ENCODE results near the gene COL25A1. TPM values are rescaled to one million over a fixed set of nuclear protein-coding genes. Genes with fewer than 3 reads are reported as not detected.

The COL25A1 gene
- total RNA-seq, 1 experiment from 2014 or later = not detected

- Histone ChIP-seq H3K9ac (ENCODE audit: low read length) (no peak overlapping the region), H4K20me1 (ENCODE audit: insufficient read depth) (no peaks in the 10 kb centered on the region; the same call in 1 of the 2 replicates), H3K27me3 (ENCODE audit: insufficient read depth, low read length) (peaks cover 71% of the 10 kb centered on the region), H3K9me3 (ENCODE audit: control insufficient read depth in 1 of 2, insufficient read depth in 1 of 2, low read depth in 1 of 2, low read length in 2 of 2) (no peaks in the 10 kb centered on the region), H2AFZ (ENCODE audit: low read depth, low read length, poor library complexity, severe bottlenecking) (no peak overlapping the region), H3K9me2 (ENCODE audit: insufficient read depth) (no peaks in the 10 kb centered on the region), H3K4me1 (ENCODE audit: control insufficient read depth in 1 of 2, insufficient read depth in 2 of 2, low read length in 2 of 2) (no peaks in the 10 kb centered on the region), H3K79me2 (ENCODE audit: insufficient read depth, low read length) (no peaks in the 10 kb centered on the region), H3K27ac (ENCODE audit: low read depth, low read length) (no peak overlapping the region), H3K4me2 (ENCODE audit: low read length) (no peak overlapping the region), H3K4me3 (replicated peaks in 1 of 2; ENCODE audit: low read depth in 1 of 2, low read length in 2 of 2) (no peak overlapping the region), H3K36me3 (ENCODE audit: control insufficient read depth in 1 of 2, insufficient read depth in 2 of 2, low read length in 2 of 2) (no peaks in the 10 kb centered on the region)
- TF ChIP-seq EZH2phosphoT487 (IDR thresholded peaks at IDR 0.05; ENCODE audit: borderline replicate concordance) = no peak
- TF ChIP-seq, protein P1, sequence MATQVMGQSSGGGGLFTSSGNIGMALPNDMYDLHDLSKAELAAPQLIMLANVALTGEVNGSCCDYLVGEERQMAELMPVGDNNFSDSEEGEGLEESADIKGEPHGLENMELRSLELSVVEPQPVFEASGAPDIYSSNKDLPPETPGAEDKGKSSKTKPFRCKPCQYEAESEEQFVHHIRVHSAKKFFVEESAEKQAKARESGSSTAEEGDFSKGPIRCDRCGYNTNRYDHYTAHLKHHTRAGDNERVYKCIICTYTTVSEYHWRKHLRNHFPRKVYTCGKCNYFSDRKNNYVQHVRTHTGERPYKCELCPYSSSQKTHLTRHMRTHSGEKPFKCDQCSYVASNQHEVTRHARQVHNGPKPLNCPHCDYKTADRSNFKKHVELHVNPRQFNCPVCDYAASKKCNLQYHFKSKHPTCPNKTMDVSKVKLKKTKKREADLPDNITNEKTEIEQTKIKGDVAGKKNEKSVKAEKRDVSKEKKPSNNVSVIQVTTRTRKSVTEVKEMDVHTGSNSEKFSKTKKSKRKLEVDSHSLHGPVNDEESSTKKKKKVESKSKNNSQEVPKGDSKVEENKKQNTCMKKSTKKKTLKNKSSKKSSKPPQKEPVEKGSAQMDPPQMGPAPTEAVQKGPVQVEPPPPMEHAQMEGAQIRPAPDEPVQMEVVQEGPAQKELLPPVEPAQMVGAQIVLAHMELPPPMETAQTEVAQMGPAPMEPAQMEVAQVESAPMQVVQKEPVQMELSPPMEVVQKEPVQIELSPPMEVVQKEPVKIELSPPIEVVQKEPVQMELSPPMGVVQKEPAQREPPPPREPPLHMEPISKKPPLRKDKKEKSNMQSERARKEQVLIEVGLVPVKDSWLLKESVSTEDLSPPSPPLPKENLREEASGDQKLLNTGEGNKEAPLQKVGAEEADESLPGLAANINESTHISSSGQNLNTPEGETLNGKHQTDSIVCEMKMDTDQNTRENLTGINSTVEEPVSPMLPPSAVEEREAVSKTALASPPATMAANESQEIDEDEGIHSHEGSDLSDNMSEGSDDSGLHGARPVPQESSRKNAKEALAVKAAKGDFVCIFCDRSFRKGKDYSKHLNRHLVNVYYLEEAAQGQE (IDR thresholded peaks at IDR 0.05; ENCODE audit: low read depth) = no peak
- TF ChIP-seq YY1 (IDR thresholded peaks at IDR 0.05; ENCODE audit: extremely low read depth, insufficient replicate concordance, low read depth, low read length) = no peak
- no peak for TF ChIP-seq SRF (IDR thresholded peaks at IDR 0.05; ENCODE audit: low read depth)
- no peak for TF ChIP-seq JUND (IDR thresholded peaks at IDR 0.05)
- TF ChIP-seq ELF1 (IDR thresholded peaks at IDR 0.05; ENCODE audit: borderline replicate concordance, low read depth) = no peak
- TF ChIP-seq SP1 (IDR thresholded peaks at IDR 0.05; ENCODE audit: low read depth) = no peak
- TF ChIP-seq POLR2AphosphoS5 (IDR thresholded peaks at IDR 0.05; ENCODE audit: low read depth, low read length) = no peak
- TF ChIP-seq CEBPB (IDR thresholded peaks at IDR 0.05; ENCODE audit: low read depth) = no peak
- no peak for TF ChIP-seq EGR1 (IDR thresholded peaks at IDR 0.05; ENCODE audit: low read depth)
- no peak for TF ChIP-seq RAD21 (IDR thresholded peaks at IDR 0.05; ENCODE audit: low read depth)
- TF ChIP-seq, protein P2, sequence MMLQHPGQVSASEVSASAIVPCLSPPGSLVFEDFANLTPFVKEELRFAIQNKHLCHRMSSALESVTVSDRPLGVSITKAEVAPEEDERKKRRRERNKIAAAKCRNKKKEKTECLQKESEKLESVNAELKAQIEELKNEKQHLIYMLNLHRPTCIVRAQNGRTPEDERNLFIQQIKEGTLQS (IDR thresholded peaks at IDR 0.05) = no peak
- no peak for TF ChIP-seq TCF7L2 (IDR thresholded peaks at IDR 0.05; ENCODE audit: borderline replicate concordance, extremely low read depth, insufficient read depth, insufficient read length)
- TF ChIP-seq EZH2 (IDR thresholded peaks at IDR 0.05) = no peak
- TF ChIP-seq POLR2A (IDR thresholded peaks at IDR 0.05; ENCODE audit: borderline replicate concordance, extremely low read depth, insufficient read depth, insufficient read length) = no peak
- no peak for TF ChIP-seq CBX3 (IDR thresholded peaks at IDR 0.05; ENCODE audit: low read depth)
- no peak for TF ChIP-seq FOSL1 (IDR thresholded peaks at IDR 0.05; ENCODE audit: low read depth)
- intact Hi-C loops (cut with micrococcal nuclease) = no loop called here
- RAD21 ChIA-PET (ENCODE audit: low non-redundant PET in 1 of 2, low total read pairs in 2 of 2, uncharacterized antibody in 2 of 2, unreplicated experiment in 2 of 2) = no interaction called here
- DNase-seq (ENCODE audit: low read depth, low spot score) (no peak), ATAC-seq (no peak)
- POLR2A ChIA-PET = no interaction called here
- BruUV-seq (replicated peaks) = no TSS peak
- CTCF ChIA-PET = no interaction called here
Measured at GRCh38 chr4:108814326-108814725, 488.1 kb downstream of the COL25A1 start.
